Fibroblast of the aortic adventitia (primary cell): ENCODE results near the gene SLC8A3. TPM values are rescaled to one million over a fixed set of nuclear protein-coding genes. Genes with fewer than 3 reads are reported as not detected.

Experiments used
- DNase-seq: peaks from one replicate; pipeline ENCODE4 v3.0.0-alpha.2; 2010; ENCODE audit warnings: low read depth
- H3K4me3 ChIP-seq: 2 replicates; pipeline ENCODE4 v1.5.1; 2011; ENCODE audit warnings: low read depth, mild to moderate bottlenecking, control low read depth, low read length, moderate library complexity
- CTCF ChIP-seq: IDR thresholded peaks from 2 replicates; pipeline ENCODE4 v1.5.1; 2011; ENCODE audit warnings: mild to moderate bottlenecking, low read length, control low read depth, inconsistent platforms; ENCODE audit not compliant: insufficient read depth
- total RNA-seq: library from RNA; depleted of rRNA; stranded (reverse); fragments of >200 nt; gene quantifications from 2 replicates; pipeline ENCODE4 v1.2.3, GENCODE V29; 2012; ENCODE audit warnings: low replicate concordance

SLC8A3 gene
- total RNA-seq, 1 donor = not detected

DNA sequence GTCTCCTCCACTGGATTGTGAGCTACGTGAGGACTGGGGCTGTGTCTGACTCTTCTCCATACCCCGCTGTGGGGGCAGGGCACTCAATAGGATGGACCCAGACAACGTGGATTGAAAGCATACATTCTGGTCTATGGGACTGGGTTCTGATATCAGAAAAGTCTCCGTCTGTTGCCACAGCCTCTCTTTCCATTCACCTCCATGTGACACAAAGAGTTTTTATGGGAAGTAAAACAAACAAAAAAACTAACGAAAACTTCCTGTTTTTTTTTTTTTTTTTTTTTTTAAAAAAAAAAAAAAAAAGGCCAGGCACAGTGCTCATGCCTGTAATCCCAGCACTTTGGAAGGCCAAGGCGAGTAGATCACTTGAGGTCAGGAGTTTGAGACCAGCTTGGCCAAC is 44.7 kb downstream of the SLC8A3 start:
- TF ChIP-seq CTCF = no peak
- H3K4me3 ChIP-seq = no peak overlapping the region
- no peak for DNase-seq

DNA sequence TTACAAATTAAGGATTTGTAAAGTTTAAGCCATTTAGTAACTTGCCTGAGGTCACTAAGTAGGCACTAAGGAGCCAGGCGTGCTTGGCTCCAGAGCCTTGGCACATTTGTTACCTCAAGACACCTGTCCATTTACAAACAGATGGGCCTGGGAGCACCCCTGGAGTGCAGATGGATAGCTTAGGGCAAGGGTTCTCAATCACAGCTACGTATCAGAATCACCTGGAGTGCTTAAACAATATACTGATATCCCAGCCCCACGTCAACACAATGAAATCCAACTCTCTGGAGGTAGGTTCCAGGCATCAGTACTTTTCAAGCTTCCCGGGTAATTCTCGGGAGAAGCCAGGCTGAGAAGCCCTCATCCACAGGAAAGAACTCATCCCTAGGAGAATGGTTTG is 45.4 kb downstream of the SLC8A3 start:
- DNase-seq = no peak
- no peak for TF ChIP-seq CTCF
- no peak overlapping the region for H3K4me3 ChIP-seq

GRCh38 chr14:70140614-70141013 is 48.1 kb downstream of the SLC8A3 start:
- TF ChIP-seq CTCF = no peak
- DNase-seq = no peak
- no peak overlapping the region for H3K4me3 ChIP-seq

DNA sequence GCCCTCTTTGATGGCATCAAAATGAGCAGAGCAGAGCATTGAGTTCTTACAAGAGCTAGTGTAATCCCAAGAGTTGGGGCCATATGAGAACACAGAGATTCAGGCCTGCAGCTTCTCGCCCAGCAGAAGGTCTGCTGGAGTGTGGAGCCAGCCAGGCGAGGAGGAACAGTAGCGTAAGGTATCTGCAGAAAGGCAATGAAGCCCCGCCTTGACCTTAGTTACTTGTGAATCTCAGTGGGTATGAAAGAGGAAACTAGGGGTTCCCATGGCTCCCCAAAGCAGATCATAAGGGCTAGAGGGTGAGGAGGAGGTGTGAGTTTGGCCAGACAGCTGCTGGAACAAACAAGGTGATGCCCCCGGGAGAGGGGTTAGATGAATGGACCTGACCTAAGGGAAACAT is 49.4 kb downstream of the SLC8A3 start:
- no peak for DNase-seq
- H3K4me3 ChIP-seq = no peak overlapping the region
- no peak for TF ChIP-seq CTCF

DNA sequence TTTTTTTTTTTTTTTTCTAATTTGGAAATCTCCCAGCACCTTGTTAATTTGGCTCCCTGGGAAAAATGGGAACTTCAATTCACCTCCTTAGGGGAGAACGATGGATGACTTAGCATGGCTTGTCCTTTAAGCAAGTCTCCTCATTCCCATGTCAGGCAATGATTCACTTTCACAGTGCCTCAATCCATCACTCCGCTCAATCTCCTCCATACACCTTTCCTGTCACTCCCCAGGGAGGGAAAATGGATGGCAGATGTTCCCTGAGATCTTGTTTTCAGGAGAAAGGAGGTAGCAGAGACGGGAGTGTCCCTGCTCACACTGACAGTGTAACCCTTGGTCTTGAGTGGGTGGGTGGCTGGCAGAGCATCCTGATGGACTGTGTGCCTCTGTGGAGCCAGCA is 51.0 kb downstream of the SLC8A3 start:
- DNase-seq = no peak
- H3K4me3 ChIP-seq = no peak overlapping the region
- no peak for TF ChIP-seq CTCF

DNA sequence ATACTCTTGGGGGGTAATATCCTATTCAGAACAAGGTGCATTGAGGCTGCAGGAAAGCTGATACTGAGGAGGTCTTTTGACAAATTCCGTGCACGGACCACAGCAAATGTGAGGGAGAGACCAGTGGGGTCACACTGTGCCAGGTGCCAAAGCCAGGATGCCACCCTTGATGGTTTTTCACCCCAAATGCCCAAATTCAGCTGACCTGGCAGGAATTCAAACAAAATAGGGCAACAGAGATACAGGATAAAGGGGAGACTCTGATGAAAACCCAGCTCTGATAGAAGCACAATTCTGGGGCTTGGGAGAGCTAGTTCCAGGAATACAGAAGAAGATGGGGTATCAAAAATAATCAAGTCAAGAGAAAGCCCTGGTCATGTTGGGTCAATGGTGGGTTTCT is 55.3 kb downstream of the SLC8A3 start:
- no peak for TF ChIP-seq CTCF
- no peak overlapping the region for H3K4me3 ChIP-seq
- no peak for DNase-seq

- no peak overlapping the region for H3K4me3 ChIP-seq
- no peak for TF ChIP-seq CTCF
- no peak for DNase-seq
Measured at GRCh38 chr14:70130482-70130881, 58.3 kb downstream of the SLC8A3 start.
